Measurements from ENCODE around the gene PRKD1. TPM values are rescaled to one million over a fixed set of nuclear protein-coding genes. Genes with fewer than 3 reads are reported as not detected.

The PRKD1 gene
- total RNA-seq, 1 experiment from 2014 or later: 2.7 TPM

GRCh38 chr14:29684926-29685325 is 242.7 kb downstream of the PRKD1 start:
- H3K18ac ChIP-seq (ENCODE audit: insufficient read length, low read depth, low read length): no peak overlapping the region
- H3K4me3 Mint-ChIP-seq: no peak overlapping the region
- H2BK5ac ChIP-seq (ENCODE audit: insufficient read length, low read length): no peak overlapping the region

More at GRCh38 chr14:29684926-29685325, 242.7 kb downstream of the PRKD1 start:
- no peak overlapping the region for H4K8ac ChIP-seq (replicated peaks; ENCODE audit: insufficient read length, low read depth, low read length)
- no peak overlapping the region for H4K91ac ChIP-seq (ENCODE audit: insufficient read length, low read depth, low read length)
- no peaks in the 10 kb centered on the region for H3K79me2 ChIP-seq (ENCODE audit: insufficient read depth, low read length)
- no peak overlapping the region for H2BK20ac ChIP-seq (ENCODE audit: low read depth, low read length, poor library complexity, severe bottlenecking)
- Mint-ChIP-seq H3K27ac (no peak overlapping the region), H3K4me1 (peaks cover 0 to 4% of the 10 kb centered on the region in 2 experiments; a peak in 2 of 4 replicates), H3K27me3 (ENCODE audit: low read depth) (no peaks in the 10 kb centered on the region), H3K9me3 (no peaks in the 10 kb centered on the region), H3K36me3 (ENCODE audit: insufficient read depth in 1 of 3, low read depth in 3 of 3) (no peaks in the 10 kb centered on the region)
- no peak overlapping the region for H2BK12ac ChIP-seq (ENCODE audit: insufficient read length, low read depth, low read length)
- H3K4me2 ChIP-seq (ENCODE audit: insufficient read depth, insufficient read length, low read length): no peak overlapping the region
- no peak overlapping the region for H3K27ac ChIP-seq (ENCODE audit: insufficient read length, low read depth, low read length)
- no peak overlapping the region for H3K14ac ChIP-seq (ENCODE audit: insufficient read depth, low read length)
- no peaks in the 10 kb centered on the region for H4K20me1 ChIP-seq (ENCODE audit: control insufficient read depth, insufficient read depth, insufficient read length)
- no peak overlapping the region for H2AK5ac ChIP-seq (ENCODE audit: insufficient read length, low read length)
- DNase-seq: no peak
- no peak for TF ChIP-seq CTCF (conservative IDR thresholded peaks at IDR 0.05)
- no peak overlapping the region for H2AFZ ChIP-seq (ENCODE audit: low read length)
- H2BK15ac ChIP-seq (ENCODE audit: low read depth, low read length): no peak overlapping the region
- no peaks in the 10 kb centered on the region for H3K9me3 ChIP-seq (ENCODE audit: control insufficient read depth, low read depth, low read length)
- no peak overlapping the region for H4K5ac ChIP-seq (ENCODE audit: insufficient read length, low read depth, low read length)
- no peaks in the 10 kb centered on the region for H3K23me2 ChIP-seq (ENCODE audit: insufficient read length, low read depth, low read length, poor library complexity, severe bottlenecking)
- no peak overlapping the region for H2BK120ac ChIP-seq (ENCODE audit: low read depth, low read length, poor library complexity, severe bottlenecking)
- H3K79me1 ChIP-seq (ENCODE audit: insufficient read depth, low read depth, low read length, poor library complexity, severe bottlenecking): no peaks in the 10 kb centered on the region
- no peak overlapping the region for H3K23ac ChIP-seq (ENCODE audit: insufficient read length, low read depth, low read length)
- H3K4me1 ChIP-seq (ENCODE audit: insufficient read depth, low read length): no peaks in the 10 kb centered on the region
- no peak overlapping the region for H3K56ac ChIP-seq (ENCODE audit: insufficient read length, low read depth, low read length)
- no peak overlapping the region for H3T11ph ChIP-seq (ENCODE audit: low read length)
- no peaks in the 10 kb centered on the region for H3K27me3 ChIP-seq (ENCODE audit: insufficient read depth, low read length)
- H3K9ac ChIP-seq (ENCODE audit: extremely low read depth, insufficient read length, low read length): no peak overlapping the region
- H3K4ac ChIP-seq (ENCODE audit: low read depth, low read length): no peak overlapping the region
